ENCODE measurements around the gene LHFPL2.
"Not testable (repeated sequence)": the region's sequence is repeated elsewhere in the genome, so short reads cannot be mapped to it uniquely, and the experiment has no call there.

DNA sequence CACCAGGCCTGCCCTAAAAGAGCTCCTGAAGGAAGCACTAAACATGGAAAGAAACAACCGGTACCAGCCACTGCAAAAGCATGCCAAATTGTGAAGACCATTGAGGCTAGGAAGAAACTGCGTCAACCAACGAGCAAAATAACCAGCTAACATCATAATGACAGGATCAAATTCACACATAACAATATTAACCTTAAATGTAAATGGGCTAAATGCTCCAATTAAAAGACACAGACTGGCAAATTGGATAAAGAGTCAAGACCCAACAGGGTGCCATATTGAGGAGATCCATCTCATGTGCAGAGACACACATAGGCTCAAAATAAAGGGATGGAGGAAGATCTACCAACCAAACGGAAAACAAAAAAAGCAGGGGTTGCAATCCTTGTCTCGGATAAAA is 35.3 kb upstream of the LHFPL2 start:
- not testable (repeated sequence) for TF ChIP-seq TARDBP (IDR thresholded peaks at IDR 0.05); SUZ12 (IDR thresholded peaks at IDR 0.05); BHLHE40 (IDR thresholded peaks at IDR 0.05; ENCODE audit: borderline replicate concordance); NFRKB (IDR thresholded peaks at IDR 0.05); ELF4 (IDR thresholded peaks at IDR 0.05); SP1 (IDR thresholded peaks at IDR 0.05); LEF1 (IDR thresholded peaks at IDR 0.05; ENCODE audit: borderline replicate concordance); FOXM1 (IDR thresholded peaks at IDR 0.05; ENCODE audit: borderline replicate concordance)
- TF ChIP-seq, protein P1, sequence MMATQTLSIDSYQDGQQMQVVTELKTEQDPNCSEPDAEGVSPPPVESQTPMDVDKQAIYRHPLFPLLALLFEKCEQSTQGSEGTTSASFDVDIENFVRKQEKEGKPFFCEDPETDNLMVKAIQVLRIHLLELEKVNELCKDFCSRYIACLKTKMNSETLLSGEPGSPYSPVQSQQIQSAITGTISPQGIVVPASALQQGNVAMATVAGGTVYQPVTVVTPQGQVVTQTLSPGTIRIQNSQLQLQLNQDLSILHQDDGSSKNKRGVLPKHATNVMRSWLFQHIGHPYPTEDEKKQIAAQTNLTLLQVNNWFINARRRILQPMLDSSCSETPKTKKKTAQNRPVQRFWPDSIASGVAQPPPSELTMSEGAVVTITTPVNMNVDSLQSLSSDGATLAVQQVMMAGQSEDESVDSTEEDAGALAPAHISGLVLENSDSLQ (IDR thresholded peaks at IDR 0.05), result not testable (repeated sequence)
